MCF 10A (cell line): ENCODE data around the gene SBF2. TPM values are rescaled to one million over a fixed set of nuclear protein-coding genes. Genes with fewer than 3 reads are reported as not detected.

Source experiments
- BruUV-seq: library from RNA; stranded (reverse); fragments of 400-500 nt; replicated peaks from 2 replicates; lab custom pipeline; 2021; lab: Mats Ljungman, UMichigan
- CTCF ChIA-PET: fragments of 300-600 bp; sonication (Branson Sonifier 250); formaldehyde crosslinking; extraction: SDS; loops from one replicate; lab custom pipeline; 2021; ENCODE audit warnings: antibody characterized with exemption, inconsistent platforms; lab: Yijun Ruan, JAX
- POLR2A ChIA-PET: fragments of 300-600, 350-650 bp; sonication (Branson Sonifier 250); formaldehyde crosslinking; extraction: SDS; loops from one replicate; lab custom pipeline; 2020; ENCODE audit warnings: antibody characterized with exemption, inconsistent platforms; lab: Yijun Ruan, JAX
- DNase-seq: peaks from one replicate; pipeline ENCODE4 v3.0.0-alpha.2; 2018; ENCODE audit not compliant: unreplicated experiment
- H3K27ac Mint-ChIP-seq: one replicate; pipeline ENCODE4 v1.8.0; 2022; ENCODE audit warnings: mild to moderate bottlenecking, low read depth, mixed read lengths; ENCODE audit not compliant: unreplicated experiment
- H3K27me3 Mint-ChIP-seq: one replicate; pipeline ENCODE4 v1.8.0; 2022; ENCODE audit warnings: mixed read lengths; ENCODE audit not compliant: insufficient read depth, unreplicated experiment
- H3K36me3 Mint-ChIP-seq: one replicate; pipeline ENCODE4 v1.8.0; 2022; ENCODE audit warnings: mild to moderate bottlenecking, moderate library complexity, mixed read lengths; ENCODE audit not compliant: insufficient read depth, unreplicated experiment
- H3K4me1 Mint-ChIP-seq: one replicate; pipeline ENCODE4 v1.8.0; 2022; ENCODE audit warnings: mixed read lengths; ENCODE audit not compliant: insufficient read depth, unreplicated experiment
- H3K4me3 Mint-ChIP-seq: one replicate; pipeline ENCODE4 v1.8.0; 2022; ENCODE audit warnings: mild to moderate bottlenecking, moderate library complexity, mixed read lengths; ENCODE audit not compliant: unreplicated experiment
- H3K9me3 Mint-ChIP-seq: one replicate; pipeline ENCODE4 v1.8.0; 2022; ENCODE audit warnings: mixed read lengths; ENCODE audit not compliant: unreplicated experiment
- CTCF ChIP-seq: fragments of 200-600 bp; IDR thresholded peaks from one replicate; pipeline ENCODE4 v1.8.0; 2022; ENCODE audit warnings: antibody characterized with exemption, mild to moderate bottlenecking; ENCODE audit not compliant: unreplicated experiment
- intact Hi-C: fragments of 100-400 bp; cut with micrococcal nuclease; formaldehyde crosslinking; loops from 2 replicates; pipeline ENCODE4 v1.14.1; 2022
- total RNA-seq: library from RNA; stranded (reverse); gene quantifications from 2 replicates; pipeline ENCODE4 v1.2.3, GENCODE V29; 2022

SBF2 gene
- total RNA-seq, 1 experiment from 2014 or later = 28.3 TPM

- intact Hi-C loops = no loop called here
- no peak overlapping the region for H3K4me3 Mint-ChIP-seq
- H3K27ac Mint-ChIP-seq = no peak overlapping the region
- no TSS peak for BruUV-seq
- no peaks in the 10 kb centered on the region for H3K27me3 Mint-ChIP-seq
- DNase-seq = no peak
- ChIA-PET CTCF (no interaction called here), POLR2A (interaction anchor here (0.6 kb wide), 1 partner anchor 533 kb away, joined by 3 read pairs; no protein-coding TSS in a partner anchor)
- peaks cover 17% of the 10 kb centered on the region for H3K36me3 Mint-ChIP-seq
- no peak for TF ChIP-seq CTCF
- H3K4me1 Mint-ChIP-seq = peaks cover 14% of the 10 kb centered on the region
- no peaks in the 10 kb centered on the region for H3K9me3 Mint-ChIP-seq
Measured at GRCh38 chr11:9773524-9773923, 520.5 kb downstream of the SBF2 start.

GRCh38 chr11:9772218-9772617 is 521.8 kb downstream of the SBF2 start:
- H3K4me3 Mint-ChIP-seq = no peak overlapping the region
- no peaks in the 10 kb centered on the region for H3K9me3 Mint-ChIP-seq
- no TSS peak for BruUV-seq
- no peak for DNase-seq
- H3K4me1 Mint-ChIP-seq = peaks cover 14% of the 10 kb centered on the region
- ChIA-PET POLR2A (interaction anchor here (0.9 kb wide), 1 partner anchor 9 kb away, joined by 5 read pairs; no protein-coding TSS in a partner anchor), CTCF (interaction anchor here (0.8 to 1.2 kb wide), 2 partner anchors 23 to 201 kb away, joined by 3 read pairs; no protein-coding TSS in a partner anchor)
- H3K36me3 Mint-ChIP-seq = peaks cover 7% of the 10 kb centered on the region
- no peaks in the 10 kb centered on the region for H3K27me3 Mint-ChIP-seq
- intact Hi-C loops = no loop called here
- H3K27ac Mint-ChIP-seq = no peak overlapping the region
- TF ChIP-seq CTCF = no peak

GRCh38 chr11:9771071-9771511 is 522.9 kb downstream of the SBF2 start:
- no peak for DNase-seq
- Mint-ChIP-seq H3K36me3 (peaks cover 12% of the 10 kb centered on the region), H3K4me3 (no peak overlapping the region), H3K9me3 (no peaks in the 10 kb centered on the region), H3K27me3 (no peaks in the 10 kb centered on the region), H3K4me1 (peaks cover 18% of the 10 kb centered on the region), H3K27ac (no peak overlapping the region)
- intact Hi-C loops = no loop called here
- ChIA-PET CTCF (no interaction called here), POLR2A (no interaction called here)
- TF ChIP-seq CTCF = no peak
- no TSS peak for BruUV-seq

- H3K9me3 Mint-ChIP-seq = no peaks in the 10 kb centered on the region
- H3K4me1 Mint-ChIP-seq = peaks cover 17% of the 10 kb centered on the region
- intact Hi-C loops = no loop called here
- no peaks in the 10 kb centered on the region for H3K27me3 Mint-ChIP-seq
- H3K27ac Mint-ChIP-seq = no peak overlapping the region
- DNase-seq = no peak
- ChIA-PET POLR2A (no interaction called here), CTCF (interaction anchor here (0.7 kb wide), 1 partner anchor 228 kb away, joined by 3 read pairs; no protein-coding TSS in a partner anchor)
- H3K4me3 Mint-ChIP-seq = no peak overlapping the region
- no peak for TF ChIP-seq CTCF
- no TSS peak for BruUV-seq
- H3K36me3 Mint-ChIP-seq = peaks cover 12% of the 10 kb centered on the region
Measured at GRCh38 chr11:9769621-9770020, 524.4 kb downstream of the SBF2 start.
